AG09319 (cell line): ENCODE data around the gene SCFD2.
"Not testable (repeated sequence)": the region's sequence is repeated elsewhere in the genome, so short reads cannot be mapped to it uniquely, and the experiment has no call there.

ENCODE experiments used
- DNase-seq: peaks from one replicate; pipeline ENCODE4 v3.0.0-alpha.2; 2010; ENCODE audit warnings: low read depth; ENCODE audit errors: extremely low read depth
- TF ChIP-seq, protein P1 (sequence below): IDR thresholded peaks from 2 replicates; pipeline ENCODE4 v1.5.1; 2011; ENCODE audit warnings: low read depth, mild to moderate bottlenecking, inconsistent platforms, low read length, moderate library complexity

The SCFD2 gene

DNA sequence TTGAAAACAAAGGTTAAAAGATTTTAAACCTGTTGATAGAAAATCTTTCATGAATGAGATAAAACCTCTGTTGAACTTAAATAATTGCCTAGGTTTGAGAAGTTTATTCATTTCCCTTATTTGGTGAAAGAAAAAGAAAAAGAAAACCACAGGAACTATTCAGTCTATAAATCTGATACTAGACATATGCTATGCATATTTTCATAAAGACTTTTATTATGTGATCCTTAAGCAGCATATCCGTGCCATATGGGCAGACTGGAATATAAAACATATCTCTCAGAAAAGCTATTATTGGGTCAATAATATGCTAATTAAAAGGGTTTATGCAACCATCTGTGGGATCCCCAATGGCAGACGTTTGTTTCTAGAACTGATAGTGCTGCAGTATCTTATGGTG lies 325.0 kb downstream of the SCFD2 start:
- no peak for DNase-seq
- TF ChIP-seq, protein P1, sequence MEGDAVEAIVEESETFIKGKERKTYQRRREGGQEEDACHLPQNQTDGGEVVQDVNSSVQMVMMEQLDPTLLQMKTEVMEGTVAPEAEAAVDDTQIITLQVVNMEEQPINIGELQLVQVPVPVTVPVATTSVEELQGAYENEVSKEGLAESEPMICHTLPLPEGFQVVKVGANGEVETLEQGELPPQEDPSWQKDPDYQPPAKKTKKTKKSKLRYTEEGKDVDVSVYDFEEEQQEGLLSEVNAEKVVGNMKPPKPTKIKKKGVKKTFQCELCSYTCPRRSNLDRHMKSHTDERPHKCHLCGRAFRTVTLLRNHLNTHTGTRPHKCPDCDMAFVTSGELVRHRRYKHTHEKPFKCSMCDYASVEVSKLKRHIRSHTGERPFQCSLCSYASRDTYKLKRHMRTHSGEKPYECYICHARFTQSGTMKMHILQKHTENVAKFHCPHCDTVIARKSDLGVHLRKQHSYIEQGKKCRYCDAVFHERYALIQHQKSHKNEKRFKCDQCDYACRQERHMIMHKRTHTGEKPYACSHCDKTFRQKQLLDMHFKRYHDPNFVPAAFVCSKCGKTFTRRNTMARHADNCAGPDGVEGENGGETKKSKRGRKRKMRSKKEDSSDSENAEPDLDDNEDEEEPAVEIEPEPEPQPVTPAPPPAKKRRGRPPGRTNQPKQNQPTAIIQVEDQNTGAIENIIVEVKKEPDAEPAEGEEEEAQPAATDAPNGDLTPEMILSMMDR, result no peak

DNA sequence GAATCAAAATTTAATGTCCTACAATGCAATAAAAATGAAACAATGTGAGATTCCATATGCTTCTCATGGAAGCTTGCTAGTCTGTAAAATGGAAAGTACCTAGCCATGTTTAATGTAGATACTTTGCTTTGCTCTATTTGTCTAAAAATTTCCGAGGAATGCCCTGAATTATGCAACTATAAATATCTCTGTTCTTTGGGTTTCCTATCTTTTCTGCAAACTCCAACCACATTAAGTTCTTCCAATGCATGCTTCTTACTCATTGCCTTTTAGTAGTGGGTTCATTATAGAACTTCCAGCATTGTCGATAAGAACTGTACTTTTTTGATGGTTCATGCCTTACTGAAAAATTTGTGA lies 325.4 kb downstream of the SCFD2 start:
- no peak for DNase-seq
- TF ChIP-seq, protein P1, result no peak

DNA sequence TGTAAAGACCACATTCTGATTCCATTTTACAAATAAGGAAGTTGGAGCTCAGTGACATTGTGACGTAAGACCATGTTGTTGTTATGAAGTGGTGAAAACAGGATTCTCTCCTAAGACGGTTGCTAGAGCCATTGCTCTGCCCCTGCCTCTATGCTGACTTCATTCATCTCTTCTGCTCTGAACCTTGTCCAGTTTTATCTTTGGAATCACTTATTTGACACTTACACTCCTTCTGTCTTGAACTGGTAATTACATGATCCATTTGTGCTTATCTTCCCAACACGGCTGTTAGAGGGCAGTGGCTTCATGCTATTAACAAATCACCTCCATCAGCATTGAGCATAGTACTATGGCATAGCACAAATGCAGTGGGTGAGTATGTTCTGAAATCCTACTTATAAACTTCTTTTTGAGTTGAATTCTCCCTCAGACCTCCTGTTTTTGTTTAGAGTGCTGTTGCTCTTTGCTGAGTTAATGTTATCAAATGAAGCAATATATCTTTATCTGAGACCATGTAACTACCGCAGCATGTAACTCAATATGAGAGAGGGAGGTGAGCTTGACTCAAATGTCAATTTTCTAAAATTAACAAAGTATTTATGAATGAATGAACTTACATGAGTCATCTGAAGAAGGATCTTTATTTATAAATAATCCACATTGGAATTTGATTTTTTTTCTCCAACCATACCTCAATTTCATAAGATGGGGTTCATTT lies 326.0 kb downstream of the SCFD2 start:
- TF ChIP-seq, protein P1, result no peak
- peak; percentile 25 for DNase-seq

DNA sequence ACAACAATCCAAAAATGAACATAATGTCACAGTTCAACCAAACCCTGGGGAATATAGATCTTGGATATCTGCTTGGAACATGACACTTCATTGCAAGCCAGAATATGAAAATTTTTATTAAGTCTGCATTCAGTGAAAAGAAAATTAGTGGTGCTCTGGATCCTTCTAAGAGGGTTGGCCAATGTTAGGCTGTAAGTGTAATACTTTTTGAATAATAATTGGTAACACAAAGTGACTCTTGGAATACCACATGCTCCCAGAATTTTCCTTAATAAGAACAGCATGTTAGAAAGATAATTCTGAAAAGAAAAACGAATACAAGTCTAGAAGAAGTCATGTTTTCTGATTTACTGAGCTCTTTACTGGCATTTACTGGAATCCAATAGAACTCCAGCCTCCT lies 328.0 kb downstream of the SCFD2 start:
- DNase-seq, result no peak
- TF ChIP-seq, protein P1, result no peak

DNA sequence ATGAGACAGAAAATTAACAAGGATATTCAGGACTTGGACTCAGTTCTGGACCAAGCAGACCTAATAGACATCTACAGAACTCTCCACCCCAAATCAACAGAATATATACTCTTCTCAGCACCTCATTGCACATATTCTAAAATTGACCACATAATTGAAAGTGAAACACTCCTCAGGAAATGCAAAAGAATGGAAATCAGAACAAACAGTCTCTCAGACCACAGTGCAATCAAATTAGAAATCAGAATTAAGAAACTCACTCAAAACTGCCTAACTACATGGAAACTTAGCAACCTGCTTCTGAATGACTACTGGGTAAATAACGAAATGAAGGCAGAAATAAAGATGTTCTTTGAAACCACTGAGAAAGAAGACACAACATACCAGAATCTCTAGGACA lies 333.0 kb downstream of the SCFD2 start:
- DNase-seq, result not testable (repeated sequence)

DNA sequence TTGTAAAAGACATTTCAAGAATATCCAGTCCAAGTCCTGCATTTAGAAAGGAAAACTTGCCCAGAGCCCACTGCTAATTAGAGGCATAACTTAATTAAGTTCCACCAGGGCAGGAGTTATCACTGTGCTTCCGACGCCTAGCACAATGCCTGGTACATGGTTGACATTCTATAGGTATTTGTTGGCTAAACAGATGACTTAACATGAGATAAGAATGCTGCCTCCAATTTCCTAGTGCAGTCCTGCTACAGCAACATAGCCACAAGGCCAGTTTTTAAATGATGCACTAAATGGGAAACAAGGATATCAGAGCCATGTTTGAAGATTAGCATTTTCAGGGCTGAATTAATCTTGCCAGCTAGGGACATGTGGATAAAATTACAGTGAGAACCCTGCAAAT lies 339.6 kb downstream of the SCFD2 start:
- no peak for DNase-seq

DNA sequence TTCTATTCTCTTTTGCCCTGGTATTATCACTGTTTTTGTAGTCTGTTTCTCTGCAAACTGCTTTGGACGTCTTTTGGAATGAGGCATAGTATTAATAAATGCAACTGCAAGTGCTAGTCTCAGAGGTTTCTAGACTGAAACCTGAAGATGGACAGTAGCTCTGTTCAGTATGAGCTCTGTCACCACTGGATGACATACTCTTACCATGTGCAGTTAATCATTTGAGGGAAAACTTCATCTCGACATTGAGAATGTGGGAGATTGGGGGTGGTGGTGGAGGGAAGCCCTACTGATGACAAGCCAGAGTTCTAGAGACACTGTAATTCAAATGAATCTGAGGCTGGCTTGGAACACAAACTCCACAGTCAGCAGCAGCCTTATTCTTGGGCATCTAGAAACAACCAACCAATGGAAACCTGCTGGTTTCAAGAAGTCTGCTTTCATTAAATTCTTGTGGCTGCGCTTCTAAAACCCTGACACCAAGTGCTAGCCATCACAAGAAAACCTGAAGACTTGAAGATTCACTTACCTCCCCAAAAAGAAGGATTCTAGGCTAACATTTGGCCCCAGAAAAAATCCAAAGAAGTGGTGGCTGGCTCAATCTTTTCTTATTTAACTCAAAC lies 342.1 kb downstream of the SCFD2 start:
- DNase-seq, result no peak
- TF ChIP-seq, protein P1, result no peak

More for the DNA sequence above, 339.6 kb downstream of the SCFD2 start:
- TF ChIP-seq, protein P1, result no peak

DNA sequence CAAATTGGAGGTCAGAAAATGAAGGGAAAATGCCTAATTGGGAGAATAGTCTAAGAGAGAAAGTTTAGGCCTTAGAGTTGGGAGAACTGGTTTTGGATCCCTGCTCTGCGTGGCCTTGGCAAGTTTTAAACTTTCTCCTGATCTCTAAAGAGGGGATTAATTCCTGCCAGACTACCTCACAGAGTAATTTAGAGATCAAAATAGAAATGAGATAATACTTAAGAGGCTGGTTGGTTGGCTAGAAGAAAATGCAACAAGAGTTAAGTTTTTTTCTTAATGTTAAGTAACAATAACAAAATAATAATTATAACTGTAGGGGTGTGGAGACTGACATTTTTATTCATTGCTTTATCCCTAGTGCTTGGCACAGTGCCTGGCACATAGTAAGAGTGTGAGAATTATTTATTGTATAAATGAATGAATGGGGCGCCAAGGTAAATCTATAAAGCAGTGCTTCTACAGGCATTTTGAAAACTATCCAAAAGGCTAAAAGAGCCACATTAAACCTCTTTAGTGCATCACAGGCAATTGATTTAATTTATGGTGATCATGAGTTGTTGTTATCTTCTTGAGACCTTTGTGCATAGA lies 343.3 kb downstream of the SCFD2 start:
- DNase-seq, result no peak
- TF ChIP-seq, protein P1, result no peak
